Breast epithelium (tissue), 3 donors: Measurements from ENCODE around the gene RTN3.

Experiments
- POLR2A ChIP-seq: fragments of 450-650 bp; IDR thresholded peaks from one replicate; pipeline ENCODE4 v1.6.1; 2016; ENCODE audit warnings: antibody characterized with exemption, mild to moderate bottlenecking, moderate library complexity
- TF ChIP-seq, protein P1 (sequence below), 3 donors: fragments of 450-650 bp; IDR thresholded peaks; one replicate each; pipeline ENCODE4 v1.5.1; 2016 to 2017; ENCODE audit warnings: antibody characterized with exemption in 3 of 3, mild to moderate bottlenecking in 3 of 3, moderate library complexity in 3 of 3

DNA sequence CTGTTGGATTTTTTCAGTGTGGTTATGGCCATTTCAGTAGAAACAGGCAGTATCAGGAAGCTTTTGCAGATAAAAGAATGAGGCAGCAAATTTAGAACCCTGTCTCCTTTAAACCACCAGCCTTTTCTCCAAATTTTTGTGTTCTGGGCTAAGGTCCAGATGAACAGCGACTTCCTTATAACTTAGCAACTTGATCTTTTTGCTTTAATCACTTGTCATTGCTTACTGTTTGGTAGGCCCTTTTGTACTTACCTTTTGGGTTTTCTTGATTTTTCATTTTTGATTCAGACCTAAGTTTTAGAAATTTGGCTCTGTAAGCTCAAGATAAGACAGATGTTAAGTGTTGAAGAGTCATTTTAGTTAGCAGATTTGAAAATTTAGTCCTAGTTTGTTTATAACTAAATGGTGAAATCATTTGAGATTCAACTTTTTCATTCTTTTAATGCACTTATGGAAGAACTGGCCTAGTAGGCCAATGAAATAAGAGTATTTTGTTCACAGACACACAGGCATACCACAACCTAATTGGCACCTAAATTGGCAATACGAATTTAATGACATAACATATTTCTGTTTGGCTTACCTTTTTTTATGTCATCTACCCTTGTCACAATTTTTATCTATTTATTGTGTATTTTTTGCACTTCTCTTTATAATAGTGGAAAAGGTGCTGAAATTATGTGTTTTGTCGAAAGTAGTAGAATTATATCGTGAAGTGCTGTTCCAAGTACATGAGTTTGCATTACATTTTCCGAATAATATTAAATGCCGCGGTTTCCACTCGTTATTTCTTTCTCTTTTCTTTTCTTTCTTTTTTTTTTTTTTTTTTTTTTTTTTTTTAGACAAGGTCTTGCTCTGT is 2.1 kb downstream of the RTN3 start:
- TF ChIP-seq, protein P1, sequence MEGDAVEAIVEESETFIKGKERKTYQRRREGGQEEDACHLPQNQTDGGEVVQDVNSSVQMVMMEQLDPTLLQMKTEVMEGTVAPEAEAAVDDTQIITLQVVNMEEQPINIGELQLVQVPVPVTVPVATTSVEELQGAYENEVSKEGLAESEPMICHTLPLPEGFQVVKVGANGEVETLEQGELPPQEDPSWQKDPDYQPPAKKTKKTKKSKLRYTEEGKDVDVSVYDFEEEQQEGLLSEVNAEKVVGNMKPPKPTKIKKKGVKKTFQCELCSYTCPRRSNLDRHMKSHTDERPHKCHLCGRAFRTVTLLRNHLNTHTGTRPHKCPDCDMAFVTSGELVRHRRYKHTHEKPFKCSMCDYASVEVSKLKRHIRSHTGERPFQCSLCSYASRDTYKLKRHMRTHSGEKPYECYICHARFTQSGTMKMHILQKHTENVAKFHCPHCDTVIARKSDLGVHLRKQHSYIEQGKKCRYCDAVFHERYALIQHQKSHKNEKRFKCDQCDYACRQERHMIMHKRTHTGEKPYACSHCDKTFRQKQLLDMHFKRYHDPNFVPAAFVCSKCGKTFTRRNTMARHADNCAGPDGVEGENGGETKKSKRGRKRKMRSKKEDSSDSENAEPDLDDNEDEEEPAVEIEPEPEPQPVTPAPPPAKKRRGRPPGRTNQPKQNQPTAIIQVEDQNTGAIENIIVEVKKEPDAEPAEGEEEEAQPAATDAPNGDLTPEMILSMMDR (IDR thresholded peaks at IDR 0.05) = no peak
- TF ChIP-seq POLR2A = no peak
